ENCODE measurements around the gene SLC25A19.
"Not testable (repeated sequence)": the region's sequence is repeated elsewhere in the genome, so short reads cannot be mapped to it uniquely, and the experiment has no call there.

Gene SLC25A19

GRCh38 chr17:75266316-75267152 lies 22.7 kb downstream of the SLC25A19 start:
- peak; percentile 82 to 90 for DNase-seq

- no peak for DNase-seq
These were observed 23.5 kb downstream of the SLC25A19 start for GRCh38 chr17:75265614-75266315.

GRCh38 chr17:75263055-75263454 lies 26.2 kb downstream of the SLC25A19 start:
- DNase-seq = no peak

- peak in 1 of 2 experiments; percentile 10 for DNase-seq
These were observed 27.1 kb downstream of the SLC25A19 start for GRCh38 chr17:75262112-75262606.

- DNase-seq = peak; percentile 94 to 95
These were observed 27.7 kb downstream of the SLC25A19 start, which contains the start of the genes GGA3 and MRPS7 for GRCh38 chr17:75261336-75262111. Gene GGA3, minus strand, starts transcription at chr17:75261606. Its CDS starts 19 bp downstream, at chr17:75261587. Gene MRPS7, plus strand, starts transcription at chr17:75261879. Its CDS starts 22 bp downstream, at chr17:75261901.

- no peak for DNase-seq
These were observed 28.4 kb downstream of the SLC25A19 start for GRCh38 chr17:75260641-75261335.

GRCh38 chr17:75257228-75257627 lies 32.0 kb downstream of the SLC25A19 start:
- DNase-seq = not testable (repeated sequence)

GRCh38 chr17:75255954-75256698 lies 33.1 kb downstream of the SLC25A19 start:
- not testable (repeated sequence) for DNase-seq

GRCh38 chr17:75252039-75252816 lies 37.0 kb downstream of the SLC25A19 start:
- DNase-seq = no peak

GRCh38 chr17:75250009-75250471 lies 39.2 kb downstream of the SLC25A19 start:
- DNase-seq = no peak

- DNase-seq = no peak
These were observed 39.7 kb downstream of the SLC25A19 start for GRCh38 chr17:75249564-75249963.

- DNase-seq = no peak
These were observed 42.8 kb downstream of the SLC25A19 start for GRCh38 chr17:75246404-75246803.

- DNase-seq = no peak
These were observed 44.2 kb downstream of the SLC25A19 start for GRCh38 chr17:75245011-75245410.

- peak; percentile 63 to 75 for DNase-seq
These were observed 44.9 kb downstream of the SLC25A19 start for GRCh38 chr17:75244133-75244866.

GRCh38 chr17:75242461-75243042 lies 46.7 kb downstream of the SLC25A19 start:
- no peak for DNase-seq

GRCh38 chr17:75241996-75242460 lies 47.2 kb downstream of the SLC25A19 start:
- DNase-seq = no peak

GRCh38 chr17:75241502-75241901 lies 47.7 kb downstream of the SLC25A19 start:
- DNase-seq = no peak

GRCh38 chr17:75241143-75241430 lies 48.1 kb downstream of the SLC25A19 start:
- DNase-seq = no peak

GRCh38 chr17:75240394-75241142 lies 48.7 kb downstream of the SLC25A19 start:
- no peak for DNase-seq
